CMK (cell line): Measurements from ENCODE around the gene BARX2.

ENCODE experiments used
- DNase-seq: peaks from one replicate; pipeline ENCODE4 v3.0.0-alpha.2; 2010; ENCODE audit warnings: low read depth

The BARX2 gene

DNA sequence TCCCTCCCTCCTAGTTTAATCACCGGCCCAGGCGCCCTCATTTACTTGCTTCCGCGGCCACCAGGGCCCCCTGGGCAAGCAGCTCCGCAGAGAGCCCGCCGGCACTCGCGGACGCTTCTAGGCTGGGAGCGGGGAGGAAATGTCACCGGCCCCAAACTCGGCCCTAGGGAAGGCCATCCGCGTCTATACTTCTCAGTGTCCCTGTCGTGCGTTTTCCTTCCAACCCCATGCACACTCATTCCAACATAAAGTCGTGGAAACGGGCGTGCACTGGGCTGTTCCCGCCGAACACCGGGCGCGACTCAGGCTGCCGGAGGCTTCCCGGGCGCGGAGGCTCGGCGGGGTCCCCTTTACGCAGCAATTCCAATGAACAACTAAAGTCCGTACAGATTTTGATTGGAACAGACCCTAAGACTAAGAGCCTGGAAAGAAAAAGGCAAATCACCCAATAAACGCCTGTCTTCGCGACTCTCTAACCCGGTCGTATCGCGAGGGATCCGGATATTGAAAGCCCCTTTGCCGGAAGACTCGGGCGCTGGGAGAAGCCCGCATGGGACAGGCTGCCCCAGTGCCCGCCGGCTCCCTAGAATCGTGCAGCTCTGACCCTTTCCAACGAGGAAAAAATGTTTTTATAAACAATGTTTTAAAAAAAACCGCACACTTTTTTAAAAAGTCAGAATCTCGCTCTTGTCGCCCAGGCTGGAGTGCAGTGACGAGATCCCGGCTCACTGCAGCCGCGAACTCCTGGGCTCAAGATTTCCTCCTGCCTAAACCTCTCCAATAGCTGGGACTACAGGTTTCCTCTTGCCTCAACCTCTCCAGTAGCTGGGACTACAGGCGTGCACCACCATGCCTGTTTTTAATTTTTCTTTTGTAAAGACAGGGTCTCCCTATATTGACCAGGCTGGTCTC, 1.3 kb upstream of the BARX2 start:
- DNase-seq: no peak

- no peak for DNase-seq
Measured at GRCh38 chr11:129374993-129375750, 476 bp upstream of the BARX2 start.

- DNase-seq: no peak
Measured at GRCh38 chr11:129376658-129377341, 1.2 kb downstream of the BARX2 start.

GRCh38 chr11:129377739-129378138, 2.1 kb downstream of the BARX2 start:
- no peak for DNase-seq

DNA sequence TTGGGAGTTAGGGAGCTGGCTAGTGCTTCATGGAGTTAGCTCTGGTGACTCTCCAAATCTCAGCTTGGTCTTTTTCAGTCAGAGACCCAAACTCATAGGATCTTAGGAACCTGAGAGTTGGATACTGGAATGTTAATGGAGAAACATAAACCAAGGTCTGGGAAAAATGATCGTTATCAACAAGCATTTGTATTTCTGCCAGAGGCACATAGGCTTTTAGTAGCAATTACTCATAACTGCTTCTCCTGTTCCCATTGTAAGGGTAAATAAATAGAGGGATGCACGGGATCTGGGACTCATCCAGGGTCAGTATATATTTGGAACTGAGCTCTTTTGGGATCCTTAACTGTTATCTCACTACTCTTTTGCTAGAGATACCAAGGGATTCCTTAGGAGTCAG, 4.8 kb downstream of the BARX2 start:
- no peak for DNase-seq

- no peak for DNase-seq
Measured at GRCh38 chr11:129382583-129382982, 6.9 kb downstream of the BARX2 start.

- no peak for DNase-seq
Measured at GRCh38 chr11:129383060-129383459, 7.4 kb downstream of the BARX2 start.

- DNase-seq: no peak
Measured at GRCh38 chr11:129383502-129383901, 7.9 kb downstream of the BARX2 start.

- no peak for DNase-seq
Measured at GRCh38 chr11:129384415-129384814, 8.8 kb downstream of the BARX2 start.

DNA sequence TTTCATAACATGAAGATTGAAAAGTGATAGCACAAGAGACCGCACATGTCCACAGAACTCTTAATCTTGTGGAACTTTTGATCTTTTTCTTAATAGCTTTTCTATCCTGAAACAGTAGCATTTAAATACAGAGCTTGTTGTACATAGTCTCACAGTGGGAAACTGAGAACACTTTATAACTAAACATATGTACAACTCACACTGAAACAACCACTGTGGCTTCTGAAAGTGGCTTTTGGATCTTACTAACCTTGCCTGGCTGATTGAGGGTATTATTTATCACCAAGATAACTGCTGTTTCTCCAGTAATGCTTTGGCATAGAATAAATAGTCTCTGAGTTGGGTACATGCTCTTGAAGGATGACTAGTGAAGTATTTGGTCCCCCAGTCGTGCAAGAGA, 10.2 kb downstream of the BARX2 start:
- no peak for DNase-seq

DNA sequence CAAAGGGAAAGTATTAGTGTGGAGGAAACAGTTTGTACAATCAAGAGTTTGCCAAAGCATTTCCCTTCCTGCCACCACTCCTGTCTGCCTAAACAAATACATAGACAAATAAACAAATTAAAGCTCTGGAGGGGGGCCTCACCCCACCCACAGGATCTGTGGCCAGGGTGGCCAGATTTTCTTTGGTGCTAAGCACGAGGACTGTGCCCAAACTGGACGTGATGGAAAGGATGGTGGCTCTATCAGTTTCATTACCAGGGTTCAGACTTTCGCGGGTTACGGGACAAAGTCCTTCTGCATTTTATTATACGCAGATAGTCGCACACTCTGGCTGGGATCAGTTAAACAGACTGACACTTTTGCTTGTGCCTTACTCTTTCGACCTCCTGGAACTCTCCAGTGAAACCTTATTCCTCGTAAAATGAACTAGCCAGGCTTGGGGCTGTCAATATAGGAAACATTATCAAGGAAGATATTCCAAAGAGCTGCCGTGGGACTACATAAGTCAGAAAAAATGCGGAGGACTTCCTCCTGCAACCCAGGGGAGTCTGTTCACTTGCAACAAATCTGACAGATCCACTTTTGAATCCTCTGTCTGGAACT, 11.2 kb downstream of the BARX2 start:
- DNase-seq: no peak

DNA sequence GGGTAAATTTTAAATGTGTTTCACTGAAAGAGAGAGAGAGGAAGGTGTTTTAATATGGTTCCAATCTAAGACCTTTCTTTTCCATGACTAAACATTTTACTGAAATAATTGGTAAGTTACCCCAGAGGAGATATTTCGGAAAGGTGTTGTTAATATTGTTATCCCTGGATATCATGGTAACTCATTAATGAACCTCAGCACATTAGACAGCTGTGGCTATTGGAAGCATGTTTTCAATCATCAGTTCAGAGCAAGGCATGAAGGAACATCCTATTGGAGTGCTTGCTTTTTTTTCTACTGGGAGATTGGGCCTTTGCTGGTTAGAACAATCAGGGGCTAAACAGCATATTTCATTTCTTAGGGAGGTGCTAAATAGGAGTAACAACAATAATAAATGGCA, 11.8 kb downstream of the BARX2 start:
- DNase-seq: no peak

DNA sequence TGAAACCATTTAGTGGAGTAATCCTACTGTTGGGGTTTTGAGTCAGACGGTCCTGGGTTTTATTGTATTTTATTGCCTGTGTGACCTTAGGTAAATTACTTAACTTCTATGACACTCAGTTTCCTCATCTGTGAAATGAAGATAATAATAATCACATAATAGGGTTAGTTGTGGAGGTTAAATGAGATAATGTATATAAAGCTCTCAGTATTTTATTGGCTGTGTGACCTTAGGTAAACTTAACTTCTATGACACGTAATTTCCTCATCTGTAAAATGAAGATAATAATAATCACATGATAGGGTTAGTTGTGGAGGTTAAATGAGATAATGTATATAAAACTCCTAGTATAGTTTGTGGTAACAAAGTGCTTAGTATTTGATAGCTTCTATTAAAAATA, 13.2 kb downstream of the BARX2 start:
- DNase-seq: no peak

- no peak for DNase-seq
Measured at GRCh38 chr11:129390303-129390821, 14.7 kb downstream of the BARX2 start.

GRCh38 chr11:129391360-129391759, 15.7 kb downstream of the BARX2 start:
- DNase-seq: no peak

GRCh38 chr11:129391821-129392220, 16.2 kb downstream of the BARX2 start:
- no peak for DNase-seq

DNA sequence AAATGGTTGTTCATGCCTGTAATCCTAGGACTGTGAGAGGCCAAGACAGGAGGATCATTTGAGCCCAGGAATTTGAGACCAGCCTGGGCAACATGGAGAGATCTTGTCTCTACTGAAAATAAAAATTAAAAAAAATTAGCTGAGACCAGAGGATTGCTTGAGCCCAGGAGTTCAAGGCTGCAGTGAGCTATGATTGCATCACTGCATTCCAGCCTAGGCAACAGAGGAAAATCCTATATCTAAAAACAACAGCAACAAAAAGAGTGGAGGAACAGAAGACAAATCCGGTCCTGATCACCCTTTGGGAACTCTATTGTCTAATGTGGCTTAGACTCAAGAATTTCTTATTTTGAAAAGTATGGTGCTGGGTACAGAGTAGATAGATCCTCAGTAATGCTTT, 17.3 kb downstream of the BARX2 start:
- no peak for DNase-seq

DNA sequence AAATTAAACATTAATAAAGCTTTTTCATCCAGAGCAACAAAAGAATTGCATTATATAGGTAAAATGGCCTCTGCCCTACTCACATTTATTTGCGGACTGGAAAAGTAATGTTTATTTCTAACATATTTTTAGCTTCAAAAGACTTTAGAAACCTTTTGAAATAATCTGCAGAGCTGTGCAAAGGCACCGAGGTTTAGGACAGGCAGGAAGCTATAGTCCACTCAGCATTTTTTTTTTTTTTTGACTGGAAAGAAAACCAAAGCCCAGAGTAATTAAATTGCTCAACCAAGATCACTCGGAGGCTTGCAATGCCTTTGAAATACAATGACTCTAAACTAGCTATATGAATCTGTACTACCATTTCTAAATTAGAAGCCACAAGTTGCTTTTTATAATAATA, 19.1 kb downstream of the BARX2 start:
- no peak for DNase-seq

DNA sequence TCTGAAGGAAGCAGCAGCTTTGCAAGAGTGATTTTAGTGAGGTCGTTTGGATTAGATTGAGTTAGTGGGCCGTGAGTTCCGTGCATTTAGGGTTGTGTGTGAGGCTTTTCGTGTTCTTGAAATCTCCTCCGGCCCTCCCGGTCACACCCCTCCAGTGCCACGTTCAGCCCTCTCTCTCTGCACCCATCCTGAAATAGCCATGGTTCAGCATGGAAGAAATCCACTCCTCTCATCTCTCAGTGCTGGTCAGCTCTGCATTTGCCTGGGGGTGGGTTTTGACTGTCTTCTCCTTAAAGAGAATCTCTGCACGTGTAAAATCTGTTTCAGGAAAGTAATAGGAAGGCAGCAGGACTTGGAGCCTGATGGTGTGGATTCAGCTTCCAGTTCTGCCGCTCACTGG, 19.8 kb downstream of the BARX2 start:
- DNase-seq: no peak

DNA sequence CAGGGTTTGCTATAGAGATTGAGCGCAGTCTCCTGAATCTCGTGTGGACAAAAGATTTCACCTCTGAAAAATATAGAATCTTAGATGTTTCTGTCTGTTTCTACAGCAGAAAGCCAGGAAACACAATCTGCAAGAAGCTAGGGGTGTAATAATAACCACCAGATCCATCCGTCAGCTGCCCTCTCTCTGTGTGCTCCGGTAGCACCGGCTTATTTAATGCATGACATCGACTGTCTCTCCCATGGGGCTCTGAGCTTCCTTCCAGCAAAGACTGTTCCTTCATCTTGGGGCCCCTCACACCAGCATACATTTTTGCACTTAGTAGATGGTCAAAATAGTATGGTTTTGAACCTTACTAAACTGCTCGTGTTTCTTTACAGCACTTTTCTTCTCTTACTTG, 20.2 kb downstream of the BARX2 start:
- no peak for DNase-seq

DNA sequence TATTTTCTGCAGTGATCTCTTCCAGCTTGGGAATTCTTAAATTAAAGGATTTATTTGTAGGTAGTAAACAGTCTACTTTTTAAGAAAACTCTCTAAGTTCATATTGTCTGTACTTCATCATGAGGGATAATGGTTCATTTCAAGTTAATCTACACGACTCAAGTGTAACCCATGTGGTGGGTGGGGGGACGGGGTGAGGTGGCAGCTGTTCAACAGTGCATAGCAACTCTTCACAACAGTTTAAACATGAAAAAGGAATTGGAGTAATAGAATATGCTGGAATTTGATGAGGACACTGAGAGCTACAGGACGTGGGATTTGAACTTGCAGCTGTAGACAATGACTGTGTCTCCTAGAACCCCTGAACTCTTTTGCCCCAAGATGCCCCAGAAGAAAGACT, 20.8 kb downstream of the BARX2 start:
- DNase-seq: no peak
